ENCODE data around the gene USP8. TPM values are rescaled to one million over a fixed set of nuclear protein-coding genes. Genes with fewer than 3 reads are reported as not detected.
"Not testable (repeated sequence)": the region's sequence is repeated elsewhere in the genome, so short reads cannot be mapped to it uniquely, and the experiment has no call there.

Gene USP8
- total RNA-seq, 1 donor from 2014 or later: 54.5 TPM

GRCh38 chr15:50390554-50391264, 33.5 kb upstream of the USP8 start:
- H3K4me1 Mint-ChIP-seq (ENCODE audit: low read depth, unreplicated experiment): no peaks in the 10 kb centered on the region
- no peak for DNase-seq (ENCODE audit: low read depth)
- Histone ChIP-seq H3K4me1 (ENCODE audit: insufficient read depth, low read length) (no peaks in the 10 kb centered on the region), H3K9ac (ENCODE audit: low read length) (no peak overlapping the region), H3K4me3 (ENCODE audit: insufficient read depth, low read depth, low read length) (no peak overlapping the region), H3K79me2 (ENCODE audit: insufficient read depth, low read length) (no peaks in the 10 kb centered on the region), H4K20me1 (ENCODE audit: insufficient read depth, low read length) (no peaks in the 10 kb centered on the region), H3K27me3 (ENCODE audit: insufficient read depth, low read length) (no peaks in the 10 kb centered on the region), H2AFZ (ENCODE audit: low read depth, low read length) (no peak overlapping the region), H3K9me3 (ENCODE audit: insufficient read depth, low read depth, low read length) (no peaks in the 10 kb centered on the region), H3K36me3 (ENCODE audit: insufficient read depth, low read length) (no peaks in the 10 kb centered on the region), H3K27ac (ENCODE audit: low read depth, low read length) (no peak overlapping the region), H3K4me2 (ENCODE audit: low read length) (no peak overlapping the region)
- H3K9me3 Mint-ChIP-seq (ENCODE audit: unreplicated experiment): no peaks in the 10 kb centered on the region
- no peak for TF ChIP-seq CTCF (IDR thresholded peaks at IDR 0.05; ENCODE audit: insufficient read depth, low read depth, low read length)
- no peak for TF ChIP-seq EZH2 (IDR thresholded peaks at IDR 0.05; ENCODE audit: insufficient read depth, low read length)
- FAIRE-seq: no peak
- no peaks in the 10 kb centered on the region for H3K36me3 Mint-ChIP-seq (ENCODE audit: low read depth, unreplicated experiment)
- no peak overlapping the region for H3K4me3 Mint-ChIP-seq (ENCODE audit: unreplicated experiment)
- no peak overlapping the region for H3K27ac Mint-ChIP-seq (ENCODE audit: unreplicated experiment)
- H3K27me3 Mint-ChIP-seq (ENCODE audit: low read depth, unreplicated experiment): peaks cover 4% of the 10 kb centered on the region

- not testable (repeated sequence) for H3K36me3 Mint-ChIP-seq (ENCODE audit: low read depth, unreplicated experiment); H3K4me1 Mint-ChIP-seq (ENCODE audit: low read depth, unreplicated experiment); H3K9me3 Mint-ChIP-seq (ENCODE audit: unreplicated experiment); H3K4me1 ChIP-seq (ENCODE audit: insufficient read depth, low read length); H3K27ac Mint-ChIP-seq (ENCODE audit: unreplicated experiment); H3K9me3 ChIP-seq (ENCODE audit: insufficient read depth, low read depth, low read length); H3K4me3 ChIP-seq (ENCODE audit: insufficient read depth, low read depth, low read length); H3K4me2 ChIP-seq (ENCODE audit: low read length); FAIRE-seq; H3K27ac ChIP-seq (ENCODE audit: low read depth, low read length); H3K36me3 ChIP-seq (ENCODE audit: insufficient read depth, low read length); DNase-seq (ENCODE audit: low read depth); H3K27me3 ChIP-seq (ENCODE audit: insufficient read depth, low read length); H4K20me1 ChIP-seq (ENCODE audit: insufficient read depth, low read length); H3K9ac ChIP-seq (ENCODE audit: low read length); H3K4me3 Mint-ChIP-seq (ENCODE audit: unreplicated experiment); H3K79me2 ChIP-seq (ENCODE audit: insufficient read depth, low read length); H2AFZ ChIP-seq (ENCODE audit: low read depth, low read length); H3K27me3 Mint-ChIP-seq (ENCODE audit: low read depth, unreplicated experiment)
These were observed 32.6 kb upstream of the USP8 start for GRCh38 chr15:50391561-50391960.

- DNase-seq (ENCODE audit: low read depth): no peak
- Histone ChIP-seq H3K9me3 (ENCODE audit: insufficient read depth, low read depth, low read length) (no peaks in the 10 kb centered on the region), H3K27me3 (ENCODE audit: insufficient read depth, low read length) (no peaks in the 10 kb centered on the region), H3K79me2 (ENCODE audit: insufficient read depth, low read length) (no peaks in the 10 kb centered on the region), H3K4me3 (ENCODE audit: insufficient read depth, low read depth, low read length) (no peak overlapping the region), H3K9ac (ENCODE audit: low read length) (no peak overlapping the region), H3K36me3 (ENCODE audit: insufficient read depth, low read length) (no peaks in the 10 kb centered on the region), H3K27ac (ENCODE audit: low read depth, low read length) (no peak overlapping the region), H3K4me2 (ENCODE audit: low read length) (no peak overlapping the region), H2AFZ (ENCODE audit: low read depth, low read length) (no peak overlapping the region), H4K20me1 (ENCODE audit: insufficient read depth, low read length) (no peaks in the 10 kb centered on the region), H3K4me1 (ENCODE audit: insufficient read depth, low read length) (no peaks in the 10 kb centered on the region)
- Mint-ChIP-seq H3K4me1 (ENCODE audit: low read depth, unreplicated experiment) (no peaks in the 10 kb centered on the region), H3K4me3 (ENCODE audit: unreplicated experiment) (no peak overlapping the region), H3K9me3 (ENCODE audit: unreplicated experiment) (no peaks in the 10 kb centered on the region), H3K36me3 (ENCODE audit: low read depth, unreplicated experiment) (no peaks in the 10 kb centered on the region), H3K27ac (ENCODE audit: unreplicated experiment) (no peak overlapping the region), H3K27me3 (ENCODE audit: low read depth, unreplicated experiment) (peaks cover 2% of the 10 kb centered on the region)
- FAIRE-seq: no peak
- TF ChIP-seq CTCF (IDR thresholded peaks at IDR 0.05; ENCODE audit: insufficient read depth, low read depth, low read length): no peak
- no peak for TF ChIP-seq EZH2 (IDR thresholded peaks at IDR 0.05; ENCODE audit: insufficient read depth, low read length)
These were observed 12.3 kb upstream of the USP8 start for GRCh38 chr15:50411870-50412269.

Data from astrocyte (in vitro differentiated cells and primary cell).